DND-41 (cell line): ENCODE measurements around the gene COL4A1.

Experiments
- EZH2 ChIP-seq: IDR thresholded peaks from 3 replicates; pipeline ENCODE4 v1.6.1; 2012; ENCODE audit warnings: borderline replicate concordance, low read depth, mild to moderate bottlenecking, moderate library complexity, low read length, inconsistent platforms; ENCODE audit not compliant: severe bottlenecking
- TF ChIP-seq, protein P1 (sequence below): IDR thresholded peaks from 2 replicates; pipeline ENCODE4 v1.5.1; 2012; ENCODE audit warnings: borderline replicate concordance, low read length, moderate library complexity, mild to moderate bottlenecking; ENCODE audit not compliant: poor library complexity, severe bottlenecking; ENCODE audit errors: extremely low read depth

DNA sequence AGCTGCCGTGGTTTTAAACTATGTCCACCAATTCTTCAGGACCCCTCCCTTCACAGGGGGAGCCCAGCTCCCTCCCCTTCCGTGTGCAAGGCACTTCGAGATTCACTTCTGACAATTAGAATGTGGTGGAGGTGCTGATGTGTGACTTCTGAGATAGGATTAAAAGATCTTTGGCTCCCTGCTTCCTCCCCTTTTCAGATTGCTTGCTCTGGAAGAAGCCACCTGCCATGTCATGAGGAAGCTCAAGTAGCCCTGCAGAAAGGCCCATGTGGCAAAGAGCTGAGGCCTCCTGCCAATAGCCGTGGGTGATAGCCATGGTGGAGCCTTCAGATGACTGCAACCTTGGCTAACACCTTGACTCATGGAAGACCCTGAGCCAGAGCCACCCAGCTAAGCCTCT, 204.9 kb downstream of the COL4A1 start:
- TF ChIP-seq, protein P1, sequence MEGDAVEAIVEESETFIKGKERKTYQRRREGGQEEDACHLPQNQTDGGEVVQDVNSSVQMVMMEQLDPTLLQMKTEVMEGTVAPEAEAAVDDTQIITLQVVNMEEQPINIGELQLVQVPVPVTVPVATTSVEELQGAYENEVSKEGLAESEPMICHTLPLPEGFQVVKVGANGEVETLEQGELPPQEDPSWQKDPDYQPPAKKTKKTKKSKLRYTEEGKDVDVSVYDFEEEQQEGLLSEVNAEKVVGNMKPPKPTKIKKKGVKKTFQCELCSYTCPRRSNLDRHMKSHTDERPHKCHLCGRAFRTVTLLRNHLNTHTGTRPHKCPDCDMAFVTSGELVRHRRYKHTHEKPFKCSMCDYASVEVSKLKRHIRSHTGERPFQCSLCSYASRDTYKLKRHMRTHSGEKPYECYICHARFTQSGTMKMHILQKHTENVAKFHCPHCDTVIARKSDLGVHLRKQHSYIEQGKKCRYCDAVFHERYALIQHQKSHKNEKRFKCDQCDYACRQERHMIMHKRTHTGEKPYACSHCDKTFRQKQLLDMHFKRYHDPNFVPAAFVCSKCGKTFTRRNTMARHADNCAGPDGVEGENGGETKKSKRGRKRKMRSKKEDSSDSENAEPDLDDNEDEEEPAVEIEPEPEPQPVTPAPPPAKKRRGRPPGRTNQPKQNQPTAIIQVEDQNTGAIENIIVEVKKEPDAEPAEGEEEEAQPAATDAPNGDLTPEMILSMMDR: no peak
- no peak for TF ChIP-seq EZH2
